Sigmoid colon (tissue), 4 donors: ENCODE data around the gene UMODL1.

Source experiments
- POLR2A ChIP-seq, 2 donors: fragments of 450-650 bp; IDR thresholded peaks; one replicate each; pipeline ENCODE4 v1.6.1; 2016; ENCODE audit warnings: antibody characterized with exemption in 2 of 2, mild to moderate bottlenecking in 2 of 2, moderate library complexity in 2 of 2
- POLR2AphosphoS5 ChIP-seq, 4 donors: sonication (generic); formaldehyde crosslinking; IDR thresholded peaks; one replicate each; pipeline ENCODE4 v1.6.1; 2017; ENCODE audit warnings: antibody characterized with exemption in 4 of 4
- TF ChIP-seq, protein P1 (sequence below), 4 experiments: fragments of 450-650 bp in 3 of 4; fragments of 200-600 bp in 1 of 4; IDR thresholded peaks; one replicate each; pipeline ENCODE4 v1.5.1; 2016 to 2019; ENCODE audit warnings: antibody characterized with exemption in 4 of 4, mild to moderate bottlenecking in 3 of 4, moderate library complexity in 2 of 4

DNA sequence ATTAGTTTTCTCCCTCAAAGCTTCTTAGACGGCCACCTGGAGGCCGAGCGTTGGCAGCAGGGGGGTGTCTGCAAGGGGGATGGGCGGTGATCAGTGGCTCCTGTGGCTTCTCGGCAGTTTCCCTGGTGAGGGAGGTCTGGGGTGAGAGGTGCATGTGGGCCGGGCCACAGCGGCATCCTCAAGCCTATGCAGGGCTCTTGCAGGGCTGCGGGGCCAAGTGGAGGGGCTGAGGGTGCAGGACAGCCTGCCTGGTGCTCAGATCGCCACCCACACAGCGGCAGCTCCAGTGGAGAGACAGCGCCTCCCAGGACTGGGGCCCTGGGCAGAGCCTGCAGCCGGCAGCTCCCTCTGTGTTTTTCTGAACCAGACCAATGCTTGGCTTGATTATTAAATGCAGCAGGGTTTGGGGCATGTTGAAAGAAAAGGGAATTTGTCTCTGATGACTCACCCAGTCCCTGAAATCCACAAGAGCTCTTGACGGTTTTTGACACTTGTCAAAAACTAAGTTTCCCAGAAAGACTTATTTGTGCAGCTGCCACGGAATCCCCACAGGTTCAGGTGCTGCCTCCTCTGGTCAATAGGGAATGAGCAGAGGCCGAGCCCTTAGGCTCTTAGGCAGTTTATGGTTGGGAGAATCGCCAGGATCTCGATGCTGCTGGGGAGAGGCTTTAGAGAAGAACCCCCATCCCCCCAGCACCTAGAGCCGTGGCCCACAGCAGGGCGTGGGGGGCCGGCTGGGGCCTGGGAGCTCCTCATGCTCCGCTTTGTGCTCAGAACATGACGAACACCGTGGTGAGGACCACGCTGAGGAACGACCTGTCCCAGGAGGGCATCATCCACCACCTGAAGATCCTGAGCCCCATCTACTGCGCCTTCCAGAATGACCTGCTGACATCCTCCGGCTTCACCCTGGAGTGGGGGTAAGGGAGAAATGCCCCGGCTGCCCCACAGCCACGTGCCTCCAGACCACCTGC is 54.7 kb downstream of the UMODL1 start:
- TF ChIP-seq POLR2A (IDR thresholded peaks at IDR 0.05) (no peak), POLR2AphosphoS5 (IDR thresholded peaks at IDR 0.05) (no peak)
- TF ChIP-seq, protein P1, sequence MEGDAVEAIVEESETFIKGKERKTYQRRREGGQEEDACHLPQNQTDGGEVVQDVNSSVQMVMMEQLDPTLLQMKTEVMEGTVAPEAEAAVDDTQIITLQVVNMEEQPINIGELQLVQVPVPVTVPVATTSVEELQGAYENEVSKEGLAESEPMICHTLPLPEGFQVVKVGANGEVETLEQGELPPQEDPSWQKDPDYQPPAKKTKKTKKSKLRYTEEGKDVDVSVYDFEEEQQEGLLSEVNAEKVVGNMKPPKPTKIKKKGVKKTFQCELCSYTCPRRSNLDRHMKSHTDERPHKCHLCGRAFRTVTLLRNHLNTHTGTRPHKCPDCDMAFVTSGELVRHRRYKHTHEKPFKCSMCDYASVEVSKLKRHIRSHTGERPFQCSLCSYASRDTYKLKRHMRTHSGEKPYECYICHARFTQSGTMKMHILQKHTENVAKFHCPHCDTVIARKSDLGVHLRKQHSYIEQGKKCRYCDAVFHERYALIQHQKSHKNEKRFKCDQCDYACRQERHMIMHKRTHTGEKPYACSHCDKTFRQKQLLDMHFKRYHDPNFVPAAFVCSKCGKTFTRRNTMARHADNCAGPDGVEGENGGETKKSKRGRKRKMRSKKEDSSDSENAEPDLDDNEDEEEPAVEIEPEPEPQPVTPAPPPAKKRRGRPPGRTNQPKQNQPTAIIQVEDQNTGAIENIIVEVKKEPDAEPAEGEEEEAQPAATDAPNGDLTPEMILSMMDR (IDR thresholded peaks at IDR 0.05) = no peak
